IPS DF 4.7 (cell line): Measurements from ENCODE around the gene STRN3.

ENCODE experiments used
- DNase-seq: peaks from one replicate; pipeline ENCODE4 v3.0.0-alpha.2; 2013; ENCODE audit warnings: low spot score; ENCODE audit errors: extremely low read depth

STRN3 gene

DNA sequence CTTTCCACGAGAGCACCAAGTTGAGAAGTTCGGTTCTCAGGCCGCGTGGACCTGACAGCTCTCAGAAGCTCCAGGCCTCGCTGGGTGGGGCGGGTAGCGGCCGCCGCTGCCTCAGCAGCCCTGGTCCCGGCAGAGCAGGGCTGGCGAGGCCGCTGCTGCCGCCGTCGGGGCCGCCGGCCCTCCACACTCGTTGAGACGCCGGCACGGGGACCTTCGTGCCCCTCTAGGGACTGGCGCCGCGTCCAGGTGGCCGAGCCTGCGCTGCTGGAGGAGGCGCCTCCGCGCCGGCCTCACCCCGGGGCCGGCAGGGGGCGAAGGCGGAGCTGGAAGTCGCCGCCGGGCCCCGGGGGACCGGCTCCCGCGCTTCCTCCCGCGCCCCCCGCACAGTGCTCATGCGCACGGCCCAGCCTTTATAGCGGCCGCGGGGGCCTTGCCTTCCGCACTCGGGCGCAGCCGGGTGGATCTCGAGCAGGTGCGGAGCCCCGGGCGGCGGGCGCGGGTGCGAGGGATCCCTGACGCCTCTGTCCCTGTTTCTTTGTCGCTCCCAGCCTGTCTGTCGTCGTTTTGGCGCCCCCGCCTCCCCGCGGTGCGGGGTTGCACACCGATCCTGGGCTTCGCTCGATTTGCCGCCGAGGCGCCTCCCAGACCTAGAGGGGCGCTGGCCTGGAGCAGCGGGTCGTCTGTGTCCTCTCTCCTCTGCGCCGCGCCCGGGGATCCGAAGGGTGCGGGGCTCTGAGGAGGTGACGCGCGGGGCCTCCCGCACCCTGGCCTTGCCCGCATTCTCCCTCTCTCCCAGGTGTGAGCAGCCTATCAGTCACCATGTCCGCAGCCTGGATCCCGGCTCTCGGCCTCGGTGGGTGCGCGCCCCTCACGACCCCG lies 151.8 kb downstream of the STRN3 start, which contains the start of gene COCH:
Gene COCH (plus strand): TSS at position 440 of the 879 bp plus-strand sequence. CDS start 380 bp downstream, at position 820.
- DNase-seq: no peak

DNA sequence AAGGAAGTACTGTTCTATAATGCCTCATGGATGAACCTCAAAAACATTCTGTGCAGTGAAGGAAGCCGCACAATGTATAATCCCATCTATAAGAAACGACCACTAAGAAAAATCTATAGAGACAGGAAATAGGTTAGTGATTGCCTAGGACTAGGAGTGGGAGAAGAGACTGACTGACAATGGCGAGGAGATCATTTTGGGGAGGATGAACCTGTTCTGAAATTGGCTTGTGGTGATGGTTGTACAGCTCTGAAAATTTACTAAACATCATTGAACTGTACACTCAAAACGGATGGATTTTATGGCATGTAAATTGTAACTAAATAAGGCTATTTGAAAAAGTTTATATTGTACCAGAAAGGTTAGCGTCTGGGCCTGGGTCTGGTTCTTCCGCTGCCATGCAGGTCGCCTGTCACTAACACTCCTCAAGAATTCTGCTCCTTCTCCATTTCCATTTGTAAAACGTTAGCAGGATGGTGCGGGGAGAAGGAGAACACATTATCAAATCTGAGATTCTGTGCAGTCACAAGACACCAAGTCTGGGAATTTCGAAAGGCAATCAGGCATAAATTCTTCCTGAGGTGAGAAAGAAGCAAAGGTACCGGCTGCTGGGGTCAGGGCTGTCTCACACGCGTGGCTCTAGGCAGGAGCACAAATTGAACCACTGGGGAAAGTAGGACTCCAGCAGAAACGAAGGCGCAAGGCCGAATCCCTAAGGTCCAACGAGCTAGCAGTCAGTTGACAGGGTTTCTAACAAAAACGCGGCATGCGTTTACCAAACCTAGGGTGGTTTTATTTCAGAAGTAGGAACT lies 152.7 kb downstream of the STRN3 start:
- DNase-seq: no peak

DNA sequence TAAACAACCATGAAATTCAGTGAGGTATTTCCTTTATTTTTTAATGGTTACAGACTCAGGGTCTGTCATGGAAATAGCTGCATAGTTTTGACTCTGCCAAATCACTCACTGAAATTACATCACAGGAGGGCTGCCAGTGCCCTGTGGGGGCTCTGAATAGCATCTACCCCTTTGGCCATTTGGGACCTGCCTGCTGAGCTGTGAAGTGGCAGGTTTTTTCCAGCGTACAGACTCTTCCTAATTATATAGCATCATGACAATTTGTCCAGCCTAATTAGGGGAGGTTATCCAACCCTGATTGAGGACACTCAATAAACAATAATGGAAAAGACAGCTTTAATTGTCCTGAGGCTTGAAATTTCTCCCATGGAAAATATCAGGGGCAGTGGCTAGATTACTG lies 153.6 kb downstream of the STRN3 start:
- no peak for DNase-seq

DNA sequence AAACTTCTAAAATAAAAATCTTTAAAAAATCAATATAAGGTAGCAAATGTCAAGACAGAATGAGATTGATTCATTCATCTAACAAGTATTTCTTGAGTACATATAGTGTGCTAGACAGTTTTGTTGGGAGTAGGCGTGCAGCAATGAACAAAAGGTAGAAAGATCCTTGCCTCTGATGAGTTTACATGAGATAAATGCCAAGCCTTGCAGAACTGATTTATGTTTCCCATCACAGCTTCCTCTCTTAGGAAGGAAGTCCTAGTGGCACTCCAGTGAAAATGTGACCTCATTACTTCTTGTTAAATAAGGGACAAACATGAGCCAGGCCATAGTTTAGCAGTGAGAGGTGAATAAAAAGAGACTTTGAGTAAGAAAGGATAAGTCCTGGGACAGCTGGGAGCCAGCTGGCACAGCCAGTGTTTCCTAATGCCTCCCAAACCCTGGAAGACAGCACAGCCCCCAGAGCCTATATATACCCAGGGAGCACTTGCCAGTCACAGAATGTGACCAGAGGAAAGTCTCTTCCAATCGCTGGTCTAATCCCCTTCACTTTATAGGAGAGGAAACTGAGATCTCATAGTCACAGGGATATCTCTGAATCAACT lies 156.5 kb downstream of the STRN3 start:
- no peak for DNase-seq

DNA sequence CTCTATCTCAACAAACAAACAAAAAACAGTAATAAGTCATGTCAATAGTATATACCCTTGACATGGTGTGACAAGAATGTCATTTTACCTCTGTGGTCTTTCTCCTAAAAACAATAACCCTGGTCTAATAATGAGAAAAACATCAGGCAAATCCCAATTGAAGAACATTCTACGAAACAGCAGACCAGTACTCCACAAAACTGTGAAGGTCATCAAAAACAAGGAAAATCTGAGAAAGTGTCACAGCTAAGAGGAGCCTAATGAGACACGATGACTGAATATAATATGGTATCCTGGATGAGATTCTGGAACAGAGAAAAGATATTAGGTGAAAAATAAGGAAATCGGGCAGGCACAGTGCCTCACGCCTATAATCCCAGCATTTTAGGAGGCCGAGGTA lies 157.4 kb downstream of the STRN3 start:
- DNase-seq: no peak

DNA sequence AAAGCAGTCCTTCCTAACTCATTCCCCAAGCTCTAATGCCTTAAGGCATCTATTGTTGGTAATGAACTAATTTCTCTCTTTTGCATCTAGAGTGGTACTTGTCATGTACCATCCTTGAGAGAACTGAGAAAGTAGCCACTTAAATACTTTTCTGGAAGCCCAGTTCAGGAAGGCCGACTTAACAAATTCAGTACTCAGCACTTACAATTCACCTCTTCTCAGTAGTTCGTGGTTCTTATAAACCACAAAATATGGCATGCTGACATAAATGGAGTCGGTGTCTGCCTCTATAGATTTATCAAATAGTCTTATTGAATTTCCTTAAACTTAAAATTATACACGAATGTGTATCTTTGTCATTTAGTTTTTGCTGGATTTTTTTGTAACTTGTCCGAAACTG lies 161.2 kb downstream of the STRN3 start:
- DNase-seq: no peak

DNA sequence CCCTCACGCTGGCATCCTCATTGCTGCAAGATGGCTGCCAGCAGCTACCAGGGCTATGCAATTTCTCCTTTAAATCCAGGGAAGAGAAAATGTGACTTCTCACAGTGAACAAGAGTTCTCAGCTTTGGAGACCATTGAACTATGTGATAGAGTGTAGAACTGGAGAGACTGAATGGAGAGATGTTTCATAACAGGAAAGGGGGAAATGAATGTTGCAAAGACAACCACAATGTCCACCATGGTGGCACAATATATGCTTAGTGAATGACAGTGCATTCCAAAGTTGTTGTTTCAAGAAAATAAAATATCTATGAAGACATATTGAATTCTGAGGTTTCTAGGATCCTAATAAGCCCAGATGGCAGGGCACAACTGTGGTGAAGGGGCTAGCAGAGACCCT lies 165.0 kb downstream of the STRN3 start:
- DNase-seq: no peak

DNA sequence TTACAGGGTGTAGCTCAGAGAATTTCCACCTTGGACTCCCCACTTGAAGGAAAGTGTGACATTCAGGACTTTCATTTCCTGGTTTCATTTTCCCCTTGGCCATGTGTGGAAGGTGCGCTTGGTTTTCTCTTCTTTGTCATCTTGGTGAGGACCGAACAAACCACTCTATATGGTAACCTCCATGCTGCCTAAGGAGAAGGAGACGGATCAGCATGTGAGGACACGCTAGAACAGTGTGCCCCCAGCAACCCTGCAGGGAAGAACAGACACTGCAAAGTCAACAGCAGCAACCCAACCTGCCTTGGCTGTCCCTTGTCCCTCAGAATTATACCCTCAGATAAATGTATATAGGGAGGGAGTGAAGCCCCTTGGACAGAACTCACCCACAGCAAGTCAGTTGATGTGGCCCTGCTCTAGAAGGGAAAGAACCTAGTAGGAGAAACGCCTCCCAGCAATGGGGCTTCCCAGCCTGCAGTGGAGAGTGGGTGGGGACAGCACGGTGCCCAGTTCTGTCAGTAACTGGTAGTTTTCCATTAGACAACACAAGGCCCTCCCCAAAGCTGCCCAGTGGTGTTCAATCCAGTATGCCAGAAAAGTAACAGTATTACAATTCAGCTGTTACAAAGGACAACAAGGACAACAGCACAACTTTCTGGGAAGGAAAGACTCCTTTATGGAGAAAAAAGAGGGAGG lies 170.7 kb downstream of the STRN3 start:
- DNase-seq: no peak

DNA sequence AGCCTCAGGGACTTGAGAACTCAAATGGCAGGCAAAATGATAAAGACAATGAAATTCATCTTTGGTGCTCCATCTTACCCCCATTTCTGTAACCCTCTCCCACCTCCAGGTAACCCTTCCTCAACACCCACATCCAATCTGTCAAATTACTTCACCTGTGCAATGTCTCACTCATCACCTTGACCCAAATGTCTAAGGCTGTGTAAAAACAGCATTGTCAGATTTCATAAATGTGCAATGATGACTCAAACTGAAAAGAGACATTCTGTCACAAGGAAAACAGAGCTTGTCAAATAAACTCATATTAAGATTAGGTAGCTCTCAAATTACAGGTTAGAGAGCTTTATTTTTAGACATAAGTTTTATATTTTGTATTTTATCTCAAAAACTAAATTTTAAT lies 171.7 kb downstream of the STRN3 start:
- no peak for DNase-seq

DNA sequence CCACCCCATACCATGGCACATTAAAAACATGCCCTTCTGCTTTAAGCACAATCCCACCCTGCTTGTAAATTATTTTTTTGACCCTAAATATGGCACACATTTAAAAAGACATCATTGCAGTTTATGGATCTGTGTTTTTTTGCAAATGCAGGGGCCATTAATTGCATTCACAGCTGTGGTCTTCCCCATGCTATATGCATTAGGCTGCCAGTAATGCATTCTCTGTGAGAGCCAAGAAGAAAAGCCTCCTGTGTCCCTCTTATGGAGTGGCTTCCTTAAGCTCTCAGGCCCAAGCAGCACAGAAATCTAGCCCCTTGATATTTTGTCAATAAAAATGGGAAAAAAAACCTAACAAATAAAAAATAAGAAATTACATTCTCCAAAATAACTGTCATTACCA lies 172.2 kb downstream of the STRN3 start:
- no peak for DNase-seq

DNA sequence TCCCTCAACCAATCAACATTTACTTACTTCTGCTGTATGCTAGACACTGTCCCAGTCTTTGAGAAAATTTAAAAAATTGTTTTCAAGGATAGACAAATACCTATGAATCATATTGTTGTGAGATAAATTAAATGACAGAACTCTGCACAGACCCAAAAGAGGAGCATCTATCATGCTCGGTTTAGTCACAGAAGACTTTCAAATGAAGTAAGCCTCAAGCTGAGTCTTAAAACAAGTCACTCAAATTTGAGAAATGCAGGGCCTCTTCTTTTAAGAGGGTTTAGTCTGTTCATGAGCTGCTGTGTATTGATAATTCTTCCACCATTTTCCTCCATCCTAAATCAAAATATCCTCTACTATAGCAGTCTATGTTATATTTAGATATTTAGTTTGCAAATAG lies 176.2 kb downstream of the STRN3 start:
- DNase-seq: no peak

DNA sequence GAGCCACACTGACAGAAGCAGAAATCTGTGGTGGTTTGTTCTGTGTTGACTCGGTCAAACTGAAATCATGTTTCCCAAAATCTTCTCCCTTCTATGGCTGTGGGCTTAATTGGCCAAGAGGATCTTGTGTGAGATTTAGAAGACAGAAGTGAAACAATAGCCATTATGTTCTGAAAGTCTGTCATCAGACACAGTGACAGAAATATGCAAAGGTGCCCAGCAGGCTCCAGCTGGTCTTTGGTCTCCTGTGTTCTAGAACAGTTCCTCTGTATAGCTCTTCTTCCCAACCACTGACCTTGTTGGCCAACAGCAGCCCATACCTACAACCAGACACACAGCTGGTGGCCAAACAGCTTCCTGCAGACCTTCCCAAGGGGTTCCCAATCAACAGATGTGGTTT lies 176.8 kb downstream of the STRN3 start:
- no peak for DNase-seq

DNA sequence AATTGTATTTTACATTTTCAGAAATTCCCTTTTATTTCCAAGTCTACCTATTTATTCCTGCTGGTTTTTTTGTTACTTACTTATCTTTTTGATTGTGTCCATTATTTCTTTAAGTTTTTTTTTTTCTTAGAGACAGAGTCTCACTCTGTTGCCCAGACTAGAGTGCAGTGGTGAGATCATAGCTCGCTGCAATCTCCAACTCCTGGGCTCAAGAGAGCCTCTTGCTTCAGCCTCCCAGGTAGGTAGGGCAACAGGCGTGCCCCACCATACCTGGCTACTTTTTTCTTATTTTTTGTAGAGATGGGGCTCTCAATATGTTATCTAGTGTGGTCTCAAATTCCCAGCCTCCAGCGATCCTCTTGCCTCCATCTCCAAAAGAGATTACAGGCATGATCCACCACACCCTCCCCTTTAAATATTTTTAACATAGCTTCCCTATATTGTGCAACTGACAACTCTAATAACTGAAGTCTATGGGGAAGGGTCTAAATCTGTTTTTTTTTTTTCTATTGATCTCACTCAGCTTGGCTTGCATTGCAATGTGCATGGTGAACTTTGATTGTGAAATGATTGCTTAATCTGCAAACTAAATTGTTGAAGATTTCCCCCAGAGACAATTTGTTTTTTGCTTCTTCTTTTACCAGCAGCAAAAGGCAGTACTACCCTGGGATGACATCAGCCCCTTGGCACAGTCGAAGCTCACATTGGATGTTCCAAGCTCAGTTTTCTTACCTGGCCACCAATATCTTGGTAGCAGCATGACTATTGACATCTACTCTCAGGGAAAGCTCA lies 177.5 kb downstream of the STRN3 start:
- DNase-seq: no peak
